Urinary bladder (tissue), 2 donors: ENCODE data around the gene DCXR. TPM values are rescaled to one million over a fixed set of nuclear protein-coding genes. Genes with fewer than 3 reads are reported as not detected.

ENCODE experiments used
- polyA plus RNA-seq: library from polyadenylated mRNA; stranded (reverse); fragments of 200-250 nt; gene quantifications from one replicate; pipeline ENCODE4 v1.2.3, GENCODE V29; 2013
- total RNA-seq: library from RNA; depleted of rRNA; stranded (reverse); fragments of >200 nt; gene quantifications from one replicate; pipeline ENCODE4 v1.2.3, GENCODE V29; 2014
- donor health status: healthy.

The DCXR gene
- total and polyA plus RNA-seq, 2 donors, result 17.2 to 129 TPM

Other genes starting within 250 kb of the DCXR start
- gene GCGR, start 233.5 kb downstream of the DCXR start, total RNA-seq, result not detected
- gene GCGR, start 233.5 kb downstream of the DCXR start, polyA plus RNA-seq, result 0.16 TPM
- gene MCRIP1, start 204.4 kb downstream of the DCXR start, total RNA-seq, result 43.8 TPM
- 190 TPM for gene MCRIP1, start 204.4 kb downstream of the DCXR start, polyA plus RNA-seq
- not detected for gene PPP1R27, start 202.6 kb downstream of the DCXR start, total RNA-seq
- gene PPP1R27, start 202.6 kb downstream of the DCXR start, polyA plus RNA-seq, result not detected
- gene P4HB, start 177.2 kb downstream of the DCXR start, total RNA-seq, result 262 TPM
- gene P4HB, start 177.2 kb downstream of the DCXR start, polyA plus RNA-seq, result 367 TPM
- 31.0 TPM for gene ARHGDIA, start 166.4 kb downstream of the DCXR start, total RNA-seq
- 277 TPM for gene ARHGDIA, start 166.4 kb downstream of the DCXR start, polyA plus RNA-seq
- gene ALYREF, start 146.1 kb downstream of the DCXR start, total RNA-seq, result 51.3 TPM
- 47.6 TPM for gene ALYREF, start 146.1 kb downstream of the DCXR start, polyA plus RNA-seq
- gene ANAPC11, start 146.0 kb downstream of the DCXR start, total RNA-seq, result 51.6 TPM
- gene ANAPC11, start 146.0 kb downstream of the DCXR start, polyA plus RNA-seq, result 245 TPM
- 0.69 TPM for gene NPB, start 135.5 kb downstream of the DCXR start, total RNA-seq
- 0.85 TPM for gene NPB, start 135.5 kb downstream of the DCXR start, polyA plus RNA-seq
- gene PCYT2, start 126.3 kb downstream of the DCXR start, total RNA-seq, result 9.8 TPM
- 36.0 TPM for gene PCYT2, start 126.3 kb downstream of the DCXR start, polyA plus RNA-seq
- 3.9 TPM for gene SIRT7, start 119.5 kb downstream of the DCXR start, total RNA-seq
- gene SIRT7, start 119.5 kb downstream of the DCXR start, polyA plus RNA-seq, result 22.7 TPM
- gene MAFG, start 110.0 kb downstream of the DCXR start, total RNA-seq, result 7.6 TPM
- 31.3 TPM for gene MAFG, start 110.0 kb downstream of the DCXR start, polyA plus RNA-seq
- gene PYCR1, start 100.4 kb downstream of the DCXR start, total RNA-seq, result 57.2 TPM
- gene PYCR1, start 100.4 kb downstream of the DCXR start, polyA plus RNA-seq, result 8.1 TPM
- 0.42 TPM for gene MYADML2, start 90.5 kb downstream of the DCXR start, total RNA-seq
- gene MYADML2, start 90.5 kb downstream of the DCXR start, polyA plus RNA-seq, result not detected
- 1.3 TPM for gene NOTUM, start 76.5 kb downstream of the DCXR start, total RNA-seq
- 2.5 TPM for gene NOTUM, start 76.5 kb downstream of the DCXR start, polyA plus RNA-seq
- gene ASPSCR1, start 60.1 kb downstream of the DCXR start, total RNA-seq, result 18.0 TPM
- 28.6 TPM for gene ASPSCR1, start 60.1 kb downstream of the DCXR start, polyA plus RNA-seq
- gene CENPX, start 14.8 kb downstream of the DCXR start, total RNA-seq, result 19.1 TPM
- 124 TPM for gene CENPX, start 14.8 kb downstream of the DCXR start, polyA plus RNA-seq
- 8.7 TPM for gene LRRC45, start 14.4 kb downstream of the DCXR start, total RNA-seq
- 14.9 TPM for gene LRRC45, start 14.4 kb downstream of the DCXR start, polyA plus RNA-seq
- gene RAC3, start 6.0 kb downstream of the DCXR start, total RNA-seq, result 10.4 TPM
- 5.9 TPM for gene RAC3, start 6.0 kb downstream of the DCXR start, polyA plus RNA-seq
- 16.5 TPM for gene RFNG, start 14.1 kb upstream of the DCXR start, total RNA-seq
- gene RFNG, start 14.1 kb upstream of the DCXR start, polyA plus RNA-seq, result 47.0 TPM
- gene GPS1, start 14.2 kb upstream of the DCXR start, total RNA-seq, result 37.3 TPM
- 95.4 TPM for gene GPS1, start 14.2 kb upstream of the DCXR start, polyA plus RNA-seq
- 24.5 TPM for gene DUS1L, start 28.1 kb upstream of the DCXR start, total RNA-seq
- gene DUS1L, start 28.1 kb upstream of the DCXR start, polyA plus RNA-seq, result 67.5 TPM
- gene FASN, start 60.5 kb upstream of the DCXR start, total RNA-seq, result 24.1 TPM
- 116 TPM for gene FASN, start 60.5 kb upstream of the DCXR start, polyA plus RNA-seq
- gene CCDC57, start 175.1 kb upstream of the DCXR start, total RNA-seq, result 25.9 TPM
- 23.7 TPM for gene CCDC57, start 175.1 kb upstream of the DCXR start, polyA plus RNA-seq
- 29.9 TPM for gene SLC16A3, start 191.3 kb upstream of the DCXR start, total RNA-seq
- 65.5 TPM for gene SLC16A3, start 191.3 kb upstream of the DCXR start, polyA plus RNA-seq
- 41.7 TPM for gene CSNK1D, start 236.0 kb upstream of the DCXR start, total RNA-seq
- 122 TPM for gene CSNK1D, start 236.0 kb upstream of the DCXR start, polyA plus RNA-seq